Mucosa of rectum (tissue), 2 donors: ENCODE data around the gene ZNHIT6.

ENCODE experiments used
- H3K27ac ChIP-seq, 2 donors: one replicate each; pipeline ENCODE4 v1.7.0; 2013; ENCODE audit warnings: inconsistent platforms in 2 of 2, low read depth in 2 of 2, low read length in 2 of 2
- H3K27me3 ChIP-seq, 2 donors: one replicate each; pipeline ENCODE4 v1.7.0; 2013; ENCODE audit warnings: low read length in 2 of 2; ENCODE audit not compliant: control insufficient read depth in 2 of 2, insufficient read depth in 2 of 2
- H3K36me3 ChIP-seq, 2 donors: one replicate each; pipeline ENCODE4 v1.7.0; 2013; ENCODE audit warnings: low read length in 2 of 2; ENCODE audit not compliant: control insufficient read depth in 2 of 2, insufficient read depth in 2 of 2
- H3K4me1 ChIP-seq, 2 donors: one replicate each; pipeline ENCODE4 v1.7.0; 2013; ENCODE audit warnings: low read length in 2 of 2, mild to moderate bottlenecking in 1 of 2; ENCODE audit not compliant: control insufficient read depth in 2 of 2, insufficient read depth in 2 of 2
- H3K4me3 ChIP-seq, 2 donors: one replicate each; pipeline ENCODE4 v1.7.0; 2013; ENCODE audit warnings: low read length in 2 of 2
- H3K9ac ChIP-seq, 2 donors: one replicate each; pipeline ENCODE4 v1.7.0; 2013; ENCODE audit warnings: low read length in 2 of 2, low read depth in 1 of 2, mild to moderate bottlenecking in 1 of 2
- H3K9me3 ChIP-seq, 2 donors: one replicate each; pipeline ENCODE4 v1.7.0; 2013; ENCODE audit warnings: low read length in 2 of 2; ENCODE audit not compliant: control insufficient read depth in 2 of 2
- donor health status: healthy.
- donor health status: Normal muscosa, but diverticular disease.

ZNHIT6 gene

GRCh38 chr1:85609976-85610375, 98.3 kb downstream of the ZNHIT6 start:
- peaks cover 0 to 5% of the 10 kb centered on the region in 2 donors for H3K4me1 ChIP-seq

DNA sequence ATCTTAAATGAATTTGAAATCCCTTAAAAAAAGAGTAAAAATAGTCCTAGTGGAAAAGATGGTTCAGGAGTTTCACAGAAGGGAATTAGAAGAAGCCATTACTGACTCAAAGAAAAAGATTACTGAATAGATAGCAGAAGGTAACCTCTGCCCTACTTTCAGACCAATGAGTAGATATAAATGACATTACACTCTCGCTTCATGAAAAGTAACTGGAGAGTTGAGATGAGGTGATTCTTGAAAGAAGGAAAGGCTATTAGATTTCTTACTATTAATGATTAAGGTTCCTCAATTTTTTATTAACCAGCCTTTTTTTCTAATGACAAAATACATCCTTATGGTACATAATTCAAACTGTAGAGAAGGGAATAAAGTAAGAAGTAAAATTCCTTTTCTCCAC, 99.4 kb downstream of the ZNHIT6 start:
- Histone ChIP-seq H3K9me3 (no peaks in the 10 kb centered on the region), H3K27ac (no peak overlapping the region), H3K9ac (no peak overlapping the region), H3K36me3 (no peaks in the 10 kb centered on the region), H3K27me3 (no peaks in the 10 kb centered on the region), H3K4me3 (no peak overlapping the region), H3K4me1 (peaks cover 0 to 5% of the 10 kb centered on the region in 2 donors)

More at GRCh38 chr1:85609976-85610375, 98.3 kb downstream of the ZNHIT6 start:
- H3K4me3 ChIP-seq = no peak overlapping the region
- H3K36me3 ChIP-seq = no peaks in the 10 kb centered on the region
- no peak overlapping the region for H3K27ac ChIP-seq
- no peaks in the 10 kb centered on the region for H3K9me3 ChIP-seq
- H3K9ac ChIP-seq = no peak overlapping the region
- H3K27me3 ChIP-seq = no peaks in the 10 kb centered on the region

DNA sequence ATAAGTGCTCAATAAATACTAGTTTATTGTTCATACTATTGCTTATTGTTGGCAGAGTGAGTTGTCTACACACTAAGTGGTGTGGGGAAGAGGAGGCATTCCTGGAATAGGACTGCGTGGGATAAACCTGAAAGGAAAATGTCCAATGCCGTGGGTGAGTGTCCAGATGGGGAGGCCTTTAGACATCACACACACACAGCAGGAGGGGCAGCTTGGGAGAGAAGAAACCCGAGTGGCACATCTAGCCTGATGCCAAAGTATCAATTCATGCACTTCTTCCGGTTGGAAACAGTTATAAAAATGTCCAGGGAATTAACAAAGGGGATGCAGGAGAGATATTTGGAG, 100.3 kb downstream of the ZNHIT6 start:
- Histone ChIP-seq H3K27me3 (no peaks in the 10 kb centered on the region), H3K9ac (no peak overlapping the region), H3K4me1 (peaks cover 0 to 5% of the 10 kb centered on the region in 2 donors), H3K36me3 (no peaks in the 10 kb centered on the region), H3K27ac (no peak overlapping the region), H3K9me3 (no peaks in the 10 kb centered on the region), H3K4me3 (no peak overlapping the region)

DNA sequence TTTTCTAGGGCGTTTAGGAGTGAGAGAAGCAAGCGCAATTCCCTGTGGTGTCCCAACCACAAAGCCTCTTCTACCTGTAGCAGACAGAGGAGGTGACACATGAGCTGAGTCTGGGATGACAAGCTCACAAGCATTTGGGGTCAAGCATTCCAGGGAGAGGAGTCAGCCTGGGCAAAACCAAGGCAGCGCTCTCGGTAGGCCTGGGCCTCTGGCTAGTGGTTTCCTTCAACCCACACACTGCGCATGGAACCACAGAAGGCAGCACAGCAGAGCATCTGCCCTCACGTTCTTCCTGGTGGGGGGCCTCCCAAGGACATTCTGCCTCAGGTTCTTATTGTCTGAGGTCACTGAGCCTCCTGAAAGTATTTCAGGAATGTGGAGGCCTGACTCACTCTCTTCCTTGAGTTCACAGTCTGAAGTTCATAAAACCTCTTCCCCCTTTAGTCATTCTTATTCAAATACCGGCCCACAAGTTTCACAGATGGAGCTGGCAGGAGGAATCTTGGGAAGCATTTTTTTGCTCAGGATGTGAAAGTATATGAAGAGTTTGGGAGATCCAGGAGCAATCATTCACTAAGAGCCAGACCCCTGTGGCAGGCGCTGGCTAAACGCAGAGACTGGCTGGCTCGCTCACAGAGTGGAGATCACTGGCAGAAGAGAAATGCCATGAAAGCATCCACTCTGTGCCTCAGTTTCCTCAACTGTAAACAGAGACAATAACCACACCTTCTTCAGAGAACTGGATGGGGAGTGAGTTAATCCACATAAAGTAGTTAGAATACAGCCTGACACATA, 100.9 kb downstream of the ZNHIT6 start:
- Histone ChIP-seq H3K27ac (no peak overlapping the region), H3K9ac (no peak overlapping the region), H3K36me3 (no peaks in the 10 kb centered on the region), H3K27me3 (no peaks in the 10 kb centered on the region), H3K4me3 (no peak overlapping the region), H3K4me1 (peaks cover 0 to 5% of the 10 kb centered on the region in 2 donors), H3K9me3 (no peaks in the 10 kb centered on the region)

- Histone ChIP-seq H3K4me3 (no peak overlapping the region), H3K27me3 (no peaks in the 10 kb centered on the region), H3K9ac (no peak overlapping the region), H3K27ac (no peak overlapping the region), H3K4me1 (peaks cover 0 to 5% of the 10 kb centered on the region in 2 donors), H3K36me3 (no peaks in the 10 kb centered on the region), H3K9me3 (no peaks in the 10 kb centered on the region)
These were observed 101.8 kb downstream of the ZNHIT6 start for GRCh38 chr1:85606414-85606800.

GRCh38 chr1:85605484-85606413, 102.5 kb downstream of the ZNHIT6 start:
- Histone ChIP-seq H3K27me3 (no peaks in the 10 kb centered on the region), H3K27ac (no peak overlapping the region), H3K4me1 (peaks cover 0 to 5% of the 10 kb centered on the region in 2 donors), H3K36me3 (no peaks in the 10 kb centered on the region), H3K4me3 (no peak overlapping the region), H3K9ac (no peak overlapping the region), H3K9me3 (no peaks in the 10 kb centered on the region)

- Histone ChIP-seq H3K36me3 (no peaks in the 10 kb centered on the region), H3K4me1 (peaks cover 0 to 5% of the 10 kb centered on the region in 2 donors), H3K27me3 (no peaks in the 10 kb centered on the region), H3K9ac (no peak overlapping the region), H3K9me3 (no peaks in the 10 kb centered on the region), H3K27ac (no peak overlapping the region), H3K4me3 (no peak overlapping the region)
These were observed 103.8 kb downstream of the ZNHIT6 start for GRCh38 chr1:85604298-85604997.

GRCh38 chr1:85603086-85603880, 105.0 kb downstream of the ZNHIT6 start:
- Histone ChIP-seq H3K9ac (no peak overlapping the region), H3K27me3 (no peaks in the 10 kb centered on the region), H3K4me1 (peaks cover 0 to 5% of the 10 kb centered on the region in 2 donors), H3K27ac (no peak overlapping the region), H3K9me3 (no peaks in the 10 kb centered on the region), H3K36me3 (no peaks in the 10 kb centered on the region), H3K4me3 (no peak overlapping the region)

DNA sequence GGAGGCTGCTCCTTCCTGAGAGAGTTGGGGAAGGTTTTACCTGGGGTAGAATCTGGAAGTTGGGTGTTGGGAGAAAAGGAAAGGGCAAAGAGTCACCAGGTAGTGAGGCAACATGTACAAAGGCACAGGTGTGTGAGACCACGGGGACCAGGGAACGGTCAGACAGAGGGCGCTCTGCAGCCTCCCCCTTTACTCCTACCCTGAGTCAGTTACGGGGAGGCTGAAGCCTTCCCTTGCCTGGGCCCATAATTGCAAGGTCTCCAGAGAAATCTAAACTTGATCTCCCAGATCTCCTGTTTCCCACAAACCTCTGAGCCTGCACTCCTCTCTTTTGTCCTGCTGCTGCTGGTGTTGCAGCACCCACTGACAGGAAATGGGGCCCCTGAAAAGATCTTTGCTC, 105.7 kb downstream of the ZNHIT6 start:
- H3K27ac ChIP-seq = no peak overlapping the region
- H3K36me3 ChIP-seq = no peaks in the 10 kb centered on the region
- H3K9ac ChIP-seq = no peak overlapping the region
- no peaks in the 10 kb centered on the region for H3K9me3 ChIP-seq
- no peaks in the 10 kb centered on the region for H3K27me3 ChIP-seq
- no peak overlapping the region for H3K4me3 ChIP-seq
- peaks cover 0 to 5% of the 10 kb centered on the region in 2 donors for H3K4me1 ChIP-seq
